C4-2B (cell line): ENCODE results near the gene MFN2.

Experiments
- ZFX ChIP-seq: fragments of 450-650 bp; IDR thresholded peaks from 2 replicates; pipeline ENCODE4 v1.6.1; 2017
- TF ChIP-seq, protein P1 (sequence below): fragments of 450-650 bp; conservative IDR thresholded peaks from 2 replicates; pipeline ENCODE4 v1.5.1; 2017; ENCODE audit warnings: mild to moderate bottlenecking

DNA sequence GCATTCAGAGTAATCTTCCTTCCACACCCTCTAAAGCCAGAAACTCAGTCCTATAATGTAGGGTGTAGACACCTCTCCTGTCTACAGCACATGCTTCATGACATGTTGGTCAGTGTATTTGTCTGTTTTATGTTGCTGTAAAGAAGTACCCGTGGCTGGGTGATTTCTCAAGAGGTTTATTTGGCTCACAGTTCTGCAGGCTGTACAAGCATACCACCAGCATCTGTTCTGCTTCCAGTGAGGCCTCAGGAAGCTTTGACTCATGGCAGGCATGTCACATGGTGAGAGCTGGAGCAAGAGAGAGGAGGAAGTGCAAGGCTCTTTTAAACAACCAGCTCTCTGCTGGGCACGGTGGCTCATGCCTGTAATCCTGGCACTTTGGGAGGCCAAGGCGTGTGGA lies 33.6 kb upstream of the MFN2 start:
- TF ChIP-seq, protein P1, sequence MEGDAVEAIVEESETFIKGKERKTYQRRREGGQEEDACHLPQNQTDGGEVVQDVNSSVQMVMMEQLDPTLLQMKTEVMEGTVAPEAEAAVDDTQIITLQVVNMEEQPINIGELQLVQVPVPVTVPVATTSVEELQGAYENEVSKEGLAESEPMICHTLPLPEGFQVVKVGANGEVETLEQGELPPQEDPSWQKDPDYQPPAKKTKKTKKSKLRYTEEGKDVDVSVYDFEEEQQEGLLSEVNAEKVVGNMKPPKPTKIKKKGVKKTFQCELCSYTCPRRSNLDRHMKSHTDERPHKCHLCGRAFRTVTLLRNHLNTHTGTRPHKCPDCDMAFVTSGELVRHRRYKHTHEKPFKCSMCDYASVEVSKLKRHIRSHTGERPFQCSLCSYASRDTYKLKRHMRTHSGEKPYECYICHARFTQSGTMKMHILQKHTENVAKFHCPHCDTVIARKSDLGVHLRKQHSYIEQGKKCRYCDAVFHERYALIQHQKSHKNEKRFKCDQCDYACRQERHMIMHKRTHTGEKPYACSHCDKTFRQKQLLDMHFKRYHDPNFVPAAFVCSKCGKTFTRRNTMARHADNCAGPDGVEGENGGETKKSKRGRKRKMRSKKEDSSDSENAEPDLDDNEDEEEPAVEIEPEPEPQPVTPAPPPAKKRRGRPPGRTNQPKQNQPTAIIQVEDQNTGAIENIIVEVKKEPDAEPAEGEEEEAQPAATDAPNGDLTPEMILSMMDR: no peak
- no peak for TF ChIP-seq ZFX
